GM18873 (cell line): ENCODE measurements around the gene DPH1.
"Not testable (repeated sequence)": the region's sequence is repeated elsewhere in the genome, so short reads cannot be mapped to it uniquely, and the experiment has no call there.

Source experiments
- ATAC-seq: cut with Tn5 transposase; IDR thresholded peaks from one replicate; pipeline ENCODE4 v1.9.1; 2021; ENCODE audit warnings: mild to moderate bottlenecking, moderate library complexity, moderate number of reproducible peaks; ENCODE audit not compliant: unreplicated experiment, low FRiP score

The DPH1 gene

GRCh38 chr17:2029911-2030778, at the start of gene DPH1:
Gene DPH1, plus strand, starts transcription at chr17:2030153. Its CDS starts 17 bp downstream, at chr17:2030170.
- ATAC-seq = peak; percentile 49

- no peak for ATAC-seq
Observed at GRCh38 chr17:1980665-1981250, 49.2 kb upstream of the DPH1 start.

GRCh38 chr17:1982793-1983366, 47.1 kb upstream of the DPH1 start:
- not testable (repeated sequence) for ATAC-seq

- no peak for ATAC-seq
Observed at GRCh38 chr17:1985093-1985492, 44.9 kb upstream of the DPH1 start.

DNA sequence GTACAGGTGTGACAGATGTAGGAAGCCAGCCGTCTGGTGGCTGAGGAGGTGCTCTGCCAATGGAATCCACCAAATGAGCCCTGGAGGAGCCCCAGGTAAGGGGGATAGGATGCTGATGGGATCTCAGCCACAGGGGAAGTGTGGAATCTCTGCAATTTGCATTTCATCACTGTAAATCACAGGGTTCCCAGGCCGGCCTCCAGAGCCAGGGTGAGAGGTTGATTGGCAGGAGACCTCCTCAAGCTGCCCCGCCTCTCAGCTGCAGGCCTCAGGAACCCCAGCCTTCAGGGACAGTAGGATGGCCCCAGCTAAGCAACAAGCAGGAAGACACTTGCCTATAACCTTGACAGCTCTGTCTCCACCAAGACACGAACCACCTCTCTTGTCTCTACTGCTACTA, 44.3 kb upstream of the DPH1 start:
- ATAC-seq = no peak

- no peak for ATAC-seq
Observed at GRCh38 chr17:1986783-1987451, 43.0 kb upstream of the DPH1 start.

- ATAC-seq = no peak
Observed at GRCh38 chr17:1989135-1989534, 40.8 kb upstream of the DPH1 start.

- no peak for ATAC-seq
Observed at GRCh38 chr17:1992541-1992940, 37.4 kb upstream of the DPH1 start.

DNA sequence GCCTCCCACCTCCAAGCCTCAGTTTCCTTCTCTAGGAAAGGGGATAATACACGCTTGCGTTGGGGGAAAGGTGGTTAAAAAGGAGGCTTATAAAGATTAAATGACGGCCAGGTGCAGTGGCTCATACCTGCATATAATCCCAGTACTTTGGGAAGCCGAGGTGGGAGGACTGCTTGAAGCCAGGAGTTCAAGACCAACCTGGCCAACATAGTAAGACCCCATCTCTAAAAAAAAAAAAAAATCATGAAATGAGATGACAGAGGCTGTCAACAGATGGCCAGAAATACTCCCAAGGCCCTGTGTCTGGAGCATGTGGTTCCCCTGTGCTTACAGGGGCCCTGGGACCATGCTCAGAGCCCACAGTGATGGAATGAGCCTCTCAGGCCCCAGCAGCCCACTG, 35.2 kb upstream of the DPH1 start:
- no peak for ATAC-seq

DNA sequence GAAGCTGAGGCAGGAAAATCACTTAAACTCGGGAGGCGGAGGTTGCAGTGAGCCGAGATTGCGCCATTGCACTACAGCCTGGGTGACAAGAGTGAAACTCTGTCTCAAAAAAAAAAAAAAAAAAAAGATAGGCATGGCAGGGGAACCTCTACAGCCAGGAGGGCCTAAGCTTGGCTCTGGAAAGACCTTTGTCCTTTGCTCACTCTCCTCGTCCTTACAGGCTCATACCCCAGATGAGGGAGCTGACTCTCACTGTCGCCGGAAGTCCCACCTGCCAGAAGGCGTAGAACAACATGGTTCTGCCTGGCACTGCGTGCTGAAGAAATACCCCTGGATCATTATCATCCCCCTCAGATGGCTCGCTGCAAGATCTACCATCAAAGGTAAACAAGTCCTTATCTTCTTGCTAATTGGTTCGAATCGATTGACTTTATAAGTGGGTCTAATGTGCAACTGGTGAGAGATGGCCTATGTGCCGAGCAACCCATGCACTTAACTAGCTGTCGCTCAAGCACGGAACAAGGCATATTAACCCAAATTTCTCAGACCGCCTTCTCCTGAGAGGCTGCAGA, 34.5 kb upstream of the DPH1 start:
- no peak for ATAC-seq

- no peak for ATAC-seq
Observed at GRCh38 chr17:1995907-1996799, 33.8 kb upstream of the DPH1 start.

- no peak for ATAC-seq
Observed at GRCh38 chr17:1996800-1997288, 33.1 kb upstream of the DPH1 start.

GRCh38 chr17:1997289-1997926, 32.5 kb upstream of the DPH1 start:
- no peak for ATAC-seq

DNA sequence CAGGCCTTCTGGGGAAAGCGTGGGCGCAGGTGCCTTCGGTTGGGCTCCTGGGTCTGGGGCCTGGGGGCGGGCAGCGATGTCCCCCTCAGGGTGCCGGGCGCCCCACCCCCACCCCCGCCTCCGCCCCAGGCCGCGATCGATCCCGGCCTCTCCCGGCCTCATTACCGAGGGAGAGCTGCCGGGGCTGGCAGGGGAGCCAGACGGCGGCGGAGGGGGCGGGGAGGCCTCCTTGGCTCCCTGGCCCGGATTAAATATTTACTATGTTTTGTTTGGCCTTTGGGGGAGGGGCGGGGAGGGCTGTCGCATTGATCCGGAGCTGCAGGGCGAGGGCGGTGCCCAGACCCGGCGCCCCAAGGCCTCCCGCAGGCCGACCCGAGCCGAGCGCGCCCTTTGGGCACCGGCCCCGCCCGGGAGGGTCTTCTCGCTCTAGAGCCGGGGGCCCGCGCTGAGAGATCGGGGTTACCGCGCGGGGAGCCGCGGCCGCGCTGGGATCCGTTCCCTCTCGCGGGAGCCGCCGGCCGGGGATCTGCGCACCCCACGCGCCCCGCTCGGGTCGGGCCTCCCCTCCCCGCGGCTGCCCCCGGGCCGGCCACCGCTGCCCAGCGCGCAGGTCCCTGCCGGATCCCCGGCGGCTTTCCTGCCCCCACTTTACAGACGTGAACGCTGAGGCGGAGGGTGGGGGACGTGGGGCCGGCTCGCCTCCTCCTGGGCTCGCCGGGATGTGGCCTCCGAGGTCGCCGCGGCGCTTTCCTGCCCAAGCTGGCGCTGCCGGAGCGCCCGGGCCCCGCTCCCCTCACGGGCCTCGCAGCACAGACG, 31.8 kb upstream of the DPH1 start:
- no peak for ATAC-seq

DNA sequence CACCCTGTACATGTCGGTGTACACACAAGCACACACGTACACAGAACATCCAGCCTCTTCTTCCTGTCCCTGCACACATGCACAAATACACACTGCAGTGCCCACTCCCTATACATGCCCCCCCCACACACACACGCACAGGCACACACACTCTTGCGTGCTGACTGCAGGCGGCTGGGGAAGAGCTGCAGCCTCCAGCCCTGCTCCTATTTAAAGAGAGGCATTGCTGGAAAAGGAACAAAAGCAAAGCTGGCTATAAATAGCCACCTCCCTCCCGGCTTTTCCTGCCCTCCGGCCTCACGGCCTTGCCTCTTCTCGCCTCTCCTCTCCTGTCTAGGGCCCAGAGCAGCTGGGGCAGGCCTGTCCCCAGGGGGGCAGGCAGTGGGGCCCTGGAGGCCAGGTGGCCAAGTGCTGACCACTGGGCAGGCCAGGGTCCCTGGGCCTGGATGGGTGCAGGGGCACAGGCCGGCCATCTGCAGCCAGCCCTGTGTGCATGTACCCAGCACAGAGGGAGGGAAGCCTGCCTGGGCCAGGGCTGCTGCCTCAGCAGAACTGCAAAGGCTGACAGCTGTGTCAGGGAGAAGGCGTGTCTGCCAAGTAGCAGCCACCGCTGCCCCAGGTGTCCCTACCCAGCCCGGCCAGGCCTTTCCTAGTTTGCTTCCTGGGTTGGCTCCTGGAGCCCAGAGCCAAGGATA, 30.2 kb upstream of the DPH1 start:
- ATAC-seq = no peak

DNA sequence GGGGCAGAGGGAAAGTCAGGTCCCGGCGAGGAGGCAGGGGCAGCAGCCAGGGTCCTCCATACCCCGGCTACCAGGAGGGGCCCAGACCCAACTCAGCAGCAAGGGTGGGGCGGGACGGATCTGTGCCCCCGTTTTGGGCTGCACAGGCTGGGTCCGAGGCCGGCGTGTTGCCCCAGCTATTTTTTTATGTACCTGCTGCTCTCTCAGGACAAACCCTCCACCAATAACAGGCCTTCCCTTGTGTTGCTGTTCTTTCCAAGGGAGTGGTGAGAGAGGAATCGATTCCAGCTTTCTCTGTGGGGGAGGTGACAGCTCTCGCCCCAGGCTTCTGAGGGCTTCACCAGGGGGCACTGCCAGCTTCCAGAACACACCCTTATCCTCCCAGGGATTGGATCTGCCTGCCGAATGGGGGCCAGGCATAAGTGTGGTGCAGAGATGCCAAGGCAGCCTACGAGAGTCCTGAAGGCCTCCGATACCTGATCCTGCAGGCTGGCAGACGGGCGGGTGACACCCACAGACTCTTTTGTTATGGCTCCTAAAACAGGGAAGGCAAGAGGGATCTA, 27.1 kb upstream of the DPH1 start:
- ATAC-seq = no peak

DNA sequence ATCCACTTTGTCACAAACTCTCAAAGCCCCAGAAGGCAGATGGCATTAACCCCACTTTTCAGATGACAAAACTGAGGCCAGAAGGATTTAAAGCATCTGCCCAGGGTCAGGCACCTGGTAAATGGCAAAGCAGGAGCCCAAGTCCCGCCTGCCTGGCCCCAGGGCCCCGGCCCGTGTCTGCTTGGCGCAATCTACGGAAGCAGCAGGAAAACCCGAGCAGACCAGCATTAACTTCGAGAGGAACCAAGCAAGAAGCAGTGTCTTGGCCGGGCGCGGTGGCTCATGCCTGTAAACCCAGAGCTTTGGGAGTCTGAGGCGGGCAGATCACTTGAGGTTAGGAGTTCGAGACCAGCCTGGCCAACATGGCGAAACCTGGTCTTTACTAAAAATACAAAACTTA, 26.4 kb upstream of the DPH1 start:
- ATAC-seq = no peak
